BE2C (cell line): ENCODE data around the gene TOP2B.

Source experiments
- DNase-seq: peaks from one replicate; pipeline ENCODE4 v3.0.0-alpha.2; 2020
- H3K27me3 ChIP-seq: fragments of 250-450 bp; sonication (Bioruptor Pico); 2 replicates; pipeline ENCODE4 v1.5.1; 2020; ENCODE audit warnings: mild to moderate bottlenecking
- H3K36me3 ChIP-seq: fragments of 250-450 bp; sonication (Bioruptor Pico); 2 replicates; pipeline ENCODE4 v1.5.1; 2020; ENCODE audit warnings: mild to moderate bottlenecking
- H3K4me1 ChIP-seq: fragments of 250-450 bp; sonication (Bioruptor Pico); 2 replicates; pipeline ENCODE4 v1.5.1; 2020
- H3K4me3 ChIP-seq: 2 replicates; pipeline ENCODE4 v1.5.1; 2011; ENCODE audit warnings: low read depth, low read length
- H3K9me3 ChIP-seq: fragments of 250-450 bp; sonication (Bioruptor Pico); 2 replicates; pipeline ENCODE4 v1.5.1; 2020
- TF ChIP-seq, protein P1 (sequence below): IDR thresholded peaks from 2 replicates; pipeline ENCODE4 v1.5.1; 2012; ENCODE audit warnings: mild to moderate bottlenecking, low read depth, low read length

TOP2B gene

GRCh38 chr3:25575001-25575400 is 89.7 kb downstream of the TOP2B start:
- TF ChIP-seq, protein P1, sequence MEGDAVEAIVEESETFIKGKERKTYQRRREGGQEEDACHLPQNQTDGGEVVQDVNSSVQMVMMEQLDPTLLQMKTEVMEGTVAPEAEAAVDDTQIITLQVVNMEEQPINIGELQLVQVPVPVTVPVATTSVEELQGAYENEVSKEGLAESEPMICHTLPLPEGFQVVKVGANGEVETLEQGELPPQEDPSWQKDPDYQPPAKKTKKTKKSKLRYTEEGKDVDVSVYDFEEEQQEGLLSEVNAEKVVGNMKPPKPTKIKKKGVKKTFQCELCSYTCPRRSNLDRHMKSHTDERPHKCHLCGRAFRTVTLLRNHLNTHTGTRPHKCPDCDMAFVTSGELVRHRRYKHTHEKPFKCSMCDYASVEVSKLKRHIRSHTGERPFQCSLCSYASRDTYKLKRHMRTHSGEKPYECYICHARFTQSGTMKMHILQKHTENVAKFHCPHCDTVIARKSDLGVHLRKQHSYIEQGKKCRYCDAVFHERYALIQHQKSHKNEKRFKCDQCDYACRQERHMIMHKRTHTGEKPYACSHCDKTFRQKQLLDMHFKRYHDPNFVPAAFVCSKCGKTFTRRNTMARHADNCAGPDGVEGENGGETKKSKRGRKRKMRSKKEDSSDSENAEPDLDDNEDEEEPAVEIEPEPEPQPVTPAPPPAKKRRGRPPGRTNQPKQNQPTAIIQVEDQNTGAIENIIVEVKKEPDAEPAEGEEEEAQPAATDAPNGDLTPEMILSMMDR = no peak
- Histone ChIP-seq H3K4me3 (no peak overlapping the region), H3K36me3 (no peaks in the 10 kb centered on the region), H3K27me3 (no peaks in the 10 kb centered on the region), H3K9me3 (no peaks in the 10 kb centered on the region), H3K4me1 (no peaks in the 10 kb centered on the region)
- DNase-seq = no peak

DNA sequence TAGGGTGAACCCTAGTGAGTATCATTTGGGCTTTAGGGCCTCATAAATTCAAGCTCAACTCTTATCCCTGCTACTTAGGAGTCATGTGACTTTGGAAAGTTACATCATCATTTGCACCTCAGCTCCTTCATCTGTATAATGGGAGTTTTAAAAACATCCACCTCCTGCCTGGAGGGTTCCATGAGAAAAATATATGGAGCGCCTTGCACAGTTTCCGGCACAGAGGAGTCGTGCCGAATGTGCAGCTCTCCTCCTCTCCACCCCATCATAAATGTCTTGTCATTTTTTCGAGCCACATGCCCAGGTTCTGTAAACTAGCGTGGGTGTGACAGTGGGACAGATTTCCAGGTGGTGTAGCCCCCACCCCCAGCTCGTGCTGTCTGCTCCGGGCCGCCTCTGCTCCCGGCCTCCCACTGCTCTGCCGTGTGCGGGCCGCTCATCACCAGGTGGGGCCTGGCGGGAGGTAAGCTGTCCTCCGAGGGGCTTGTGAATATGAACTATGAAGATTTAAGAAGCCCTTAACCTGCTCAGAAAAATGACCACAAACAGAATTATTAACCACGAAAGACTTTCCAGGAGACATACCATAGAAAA is 90.4 kb downstream of the TOP2B start:
- Histone ChIP-seq H3K9me3 (no peaks in the 10 kb centered on the region), H3K4me1 (no peaks in the 10 kb centered on the region), H3K4me3 (no peak overlapping the region), H3K27me3 (no peaks in the 10 kb centered on the region), H3K36me3 (no peaks in the 10 kb centered on the region)
- no peak for DNase-seq
- TF ChIP-seq, protein P1 = no peak

DNA sequence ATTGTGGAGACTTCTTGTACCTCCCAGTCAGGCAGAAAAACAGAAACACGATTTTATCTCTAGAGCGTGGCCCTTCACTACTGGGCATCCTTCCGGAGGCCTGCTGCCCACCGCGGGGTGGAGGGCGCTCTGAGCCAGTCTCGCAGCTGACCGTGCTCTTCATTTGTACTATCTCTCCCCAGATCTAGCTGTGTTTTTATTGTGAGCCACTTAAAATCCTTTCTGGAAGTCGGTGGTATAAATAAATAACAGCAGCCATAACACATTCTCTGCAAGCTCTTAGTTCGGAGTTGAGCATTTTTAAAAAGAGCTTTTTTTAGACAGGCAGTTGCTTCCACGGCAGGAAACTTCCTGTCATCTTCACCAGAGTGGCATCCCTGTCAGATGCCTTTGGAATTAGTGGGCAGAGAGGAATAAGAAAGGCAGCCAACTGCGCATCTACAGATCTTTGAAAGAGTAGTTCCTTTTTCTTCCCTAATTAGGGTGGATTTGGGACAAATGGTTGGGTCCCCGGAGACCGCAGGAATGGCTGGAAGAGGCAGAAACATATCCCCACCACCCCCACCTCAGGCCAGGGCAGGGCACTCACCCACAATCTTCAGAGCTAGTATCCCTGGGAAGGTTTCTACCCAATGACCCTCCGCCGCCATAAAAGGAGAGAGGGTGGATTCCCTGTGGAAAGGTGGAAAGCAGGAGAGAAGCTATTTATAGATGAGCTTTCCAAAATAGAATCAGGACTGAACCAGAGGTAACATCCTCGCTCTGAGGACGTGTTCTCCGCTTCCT is 91.1 kb downstream of the TOP2B start:
- Histone ChIP-seq H3K9me3 (no peaks in the 10 kb centered on the region), H3K27me3 (no peaks in the 10 kb centered on the region), H3K4me1 (no peaks in the 10 kb centered on the region), H3K36me3 (no peaks in the 10 kb centered on the region), H3K4me3 (no peak overlapping the region)
- DNase-seq = no peak
- TF ChIP-seq, protein P1 = no peak

GRCh38 chr3:25572919-25573385 is 91.8 kb downstream of the TOP2B start:
- DNase-seq = no peak
- no peaks in the 10 kb centered on the region for H3K27me3 ChIP-seq
- H3K4me3 ChIP-seq = no peak overlapping the region
- TF ChIP-seq, protein P1 = no peak
- H3K9me3 ChIP-seq = no peaks in the 10 kb centered on the region
- no peaks in the 10 kb centered on the region for H3K4me1 ChIP-seq
- no peaks in the 10 kb centered on the region for H3K36me3 ChIP-seq

- no peak for DNase-seq
- H3K4me1 ChIP-seq = no peaks in the 10 kb centered on the region
- TF ChIP-seq, protein P1 = no peak
- H3K4me3 ChIP-seq = no peak overlapping the region
- no peaks in the 10 kb centered on the region for H3K36me3 ChIP-seq
- H3K9me3 ChIP-seq = no peaks in the 10 kb centered on the region
- H3K27me3 ChIP-seq = no peaks in the 10 kb centered on the region
These were observed 92.4 kb downstream of the TOP2B start for GRCh38 chr3:25572336-25572735.

GRCh38 chr3:25571285-25571684 is 93.4 kb downstream of the TOP2B start:
- H3K36me3 ChIP-seq = no peaks in the 10 kb centered on the region
- no peaks in the 10 kb centered on the region for H3K4me1 ChIP-seq
- no peak overlapping the region for H3K4me3 ChIP-seq
- TF ChIP-seq, protein P1 = no peak
- H3K9me3 ChIP-seq = no peaks in the 10 kb centered on the region
- DNase-seq = no peak
- H3K27me3 ChIP-seq = no peaks in the 10 kb centered on the region
